WTC11 (cell line): ENCODE measurements around the gene SWT1. TPM values are rescaled to one million over a fixed set of nuclear protein-coding genes. Genes with fewer than 3 reads are reported as not detected.

ENCODE experiments used
- ATAC-seq: fragments of 200-7000 bp; cut with Tn5 transposase; 2 replicates; pipeline ENCODE4 v1.10.0; 2021; ENCODE audit warnings: mild to moderate bottlenecking, moderate library complexity
- CTCF ChIA-PET: fragments of 300-600 bp; sonication (Branson Sonifier 250); formaldehyde crosslinking; loops from one replicate; lab custom pipeline; 2021; ENCODE audit warnings: antibody characterized with exemption; lab: Charles Lee
- POLR2A ChIA-PET: fragments of 350-600 bp; sonication (Branson Sonifier 250); formaldehyde crosslinking; loops from one replicate; lab custom pipeline; 2021; ENCODE audit warnings: antibody characterized with exemption; lab: Charles Lee
- DNase-seq: peaks from one replicate; pipeline ENCODE4 v3.0.0; 2021; ENCODE audit warnings: low spot score
- H3K27ac Mint-ChIP-seq: 2 replicates; pipeline ENCODE4 v1.8.0; 2021; ENCODE audit warnings: mixed read lengths
- H3K27me3 Mint-ChIP-seq: 2 replicates; pipeline ENCODE4 v1.8.0; 2021; ENCODE audit warnings: low read depth, mild to moderate bottlenecking, moderate library complexity, mixed read lengths
- H3K36me3 Mint-ChIP-seq: 2 replicates; pipeline ENCODE4 v1.8.0; 2021; ENCODE audit warnings: mixed read lengths
- H3K4me1 Mint-ChIP-seq: 2 replicates; pipeline ENCODE4 v1.8.0; 2022; ENCODE audit warnings: mixed read lengths
- H3K4me3 Mint-ChIP-seq: 2 replicates; pipeline ENCODE4 v1.8.0; 2021; ENCODE audit warnings: mild to moderate bottlenecking, moderate library complexity, mixed read lengths
- H3K9me3 Mint-ChIP-seq: 2 replicates; pipeline ENCODE4 v1.8.0; 2021; ENCODE audit warnings: mixed read lengths
- ATF1 ChIP-seq: sonication (generic); formaldehyde crosslinking; IDR thresholded peaks from 2 replicates; pipeline ENCODE4 v1.8.1; 2023; ENCODE audit warnings: mild to moderate bottlenecking, moderate library complexity, missing genetic modification reagents
- ATF2 ChIP-seq: sonication (generic); formaldehyde crosslinking; IDR thresholded peaks from 2 replicates; pipeline ENCODE4 v1.8.1; 2022; ENCODE audit warnings: low read depth, missing genetic modification reagents, borderline replicate concordance
- CTCF ChIP-seq: fragments of 200-600 bp; IDR thresholded peaks from 2 replicates; pipeline ENCODE4 v1.8.0; 2022; ENCODE audit warnings: antibody characterized with exemption
- E2F1 ChIP-seq: sonication (generic); formaldehyde crosslinking; IDR thresholded peaks from 2 replicates; pipeline ENCODE4 v1.8.0; 2022; ENCODE audit warnings: mild to moderate bottlenecking, missing genetic modification reagents
- FOXP4 ChIP-seq: sonication (generic); formaldehyde crosslinking; IDR thresholded peaks from 2 replicates; pipeline ENCODE4 v1.8.0; 2022; ENCODE audit warnings: mild to moderate bottlenecking, missing genetic modification reagents
- JUN ChIP-seq: sonication (generic); formaldehyde crosslinking; IDR thresholded peaks from 2 replicates; pipeline ENCODE4 v1.8.0; 2023; ENCODE audit warnings: mild to moderate bottlenecking, missing genetic modification reagents
- NFATC4 ChIP-seq: fragments of 250-450 bp; sonication (Bioruptor Pico); IDR thresholded peaks from 2 replicates; pipeline ENCODE4 v1.9.0; 2021; ENCODE audit warnings: mild to moderate bottlenecking
- NR1H2 ChIP-seq: sonication (generic); formaldehyde crosslinking; IDR thresholded peaks from 2 replicates; pipeline ENCODE4 v1.9.0; 2021; ENCODE audit warnings: mild to moderate bottlenecking, moderate library complexity, missing genetic modification reagents
- RELA ChIP-seq: sonication (generic); formaldehyde crosslinking; IDR thresholded peaks from 2 replicates; pipeline ENCODE4 v1.8.1; 2022; ENCODE audit warnings: missing genetic modification reagents, mild to moderate bottlenecking, borderline replicate concordance
- SOX15 ChIP-seq: fragments of 250-450 bp; sonication (Bioruptor Pico); IDR thresholded peaks from 2 replicates; pipeline ENCODE4 v1.9.0; 2021; ENCODE audit warnings: mild to moderate bottlenecking
- TCF7 ChIP-seq: sonication (generic); formaldehyde crosslinking; IDR thresholded peaks from 2 replicates; pipeline ENCODE4 v1.8.0; 2022; ENCODE audit warnings: mild to moderate bottlenecking, low read depth, missing genetic modification reagents, moderate library complexity
- TEAD4 ChIP-seq: sonication (generic); formaldehyde crosslinking; IDR thresholded peaks from 2 replicates; pipeline ENCODE4 v1.8.0; 2022; ENCODE audit warnings: mild to moderate bottlenecking, missing genetic modification reagents
- ZNF121 ChIP-seq: sonication (generic); formaldehyde crosslinking; IDR thresholded peaks from 2 replicates; pipeline ENCODE4 v1.8.0; 2023; ENCODE audit warnings: missing genetic modification reagents
- ZNF232 ChIP-seq: sonication (generic); formaldehyde crosslinking; IDR thresholded peaks from 2 replicates; pipeline ENCODE4 v1.8.0; 2022; ENCODE audit warnings: mild to moderate bottlenecking, missing genetic modification reagents
- ZNF416 ChIP-seq: fragments of 250-450 bp; sonication (Bioruptor Pico); IDR thresholded peaks from 2 replicates; pipeline ENCODE4 v1.9.0; 2021; ENCODE audit warnings: mild to moderate bottlenecking, inconsistent platforms
- total RNA-seq: library from RNA; stranded (reverse); gene quantifications from 3 replicates; pipeline ENCODE4 v1.2.3, GENCODE V29; 2021
- TF ChIP-seq, protein P1 (sequence below): sonication (generic); formaldehyde crosslinking; IDR thresholded peaks from 2 replicates; pipeline ENCODE4 v1.8.0; 2023; ENCODE audit warnings: missing genetic modification reagents, mild to moderate bottlenecking, borderline replicate concordance
- TF ChIP-seq, protein P2 (sequence below): fragments of 250-450 bp; sonication (Bioruptor Pico); IDR thresholded peaks from 2 replicates; pipeline ENCODE4 v2.1.2; 2022; ENCODE audit warnings: mild to moderate bottlenecking, moderate library complexity
- TF ChIP-seq, protein P3 (sequence below): sonication (generic); formaldehyde crosslinking; IDR thresholded peaks from 2 replicates; pipeline ENCODE4 v1.8.1; 2022; ENCODE audit warnings: missing genetic modification reagents, borderline replicate concordance

The SWT1 gene
- total RNA-seq, 1 experiment from 2014 or later, result 5.8 TPM

- POLR2A ChIA-PET, result no interaction called here
- Mint-ChIP-seq H3K36me3 (no peaks in the 10 kb centered on the region), H3K27me3 (no peaks in the 10 kb centered on the region), H3K27ac (no peak overlapping the region), H3K9me3 (no peaks in the 10 kb centered on the region), H3K4me3 (no peak overlapping the region)
- CTCF ChIA-PET, result interaction anchor here (1.6 kb wide), 1 partner anchor 74 kb away, joined by 3 read pairs; no protein-coding TSS in a partner anchor
- DNase-seq, result no peak
- TF ChIP-seq, protein P1, sequence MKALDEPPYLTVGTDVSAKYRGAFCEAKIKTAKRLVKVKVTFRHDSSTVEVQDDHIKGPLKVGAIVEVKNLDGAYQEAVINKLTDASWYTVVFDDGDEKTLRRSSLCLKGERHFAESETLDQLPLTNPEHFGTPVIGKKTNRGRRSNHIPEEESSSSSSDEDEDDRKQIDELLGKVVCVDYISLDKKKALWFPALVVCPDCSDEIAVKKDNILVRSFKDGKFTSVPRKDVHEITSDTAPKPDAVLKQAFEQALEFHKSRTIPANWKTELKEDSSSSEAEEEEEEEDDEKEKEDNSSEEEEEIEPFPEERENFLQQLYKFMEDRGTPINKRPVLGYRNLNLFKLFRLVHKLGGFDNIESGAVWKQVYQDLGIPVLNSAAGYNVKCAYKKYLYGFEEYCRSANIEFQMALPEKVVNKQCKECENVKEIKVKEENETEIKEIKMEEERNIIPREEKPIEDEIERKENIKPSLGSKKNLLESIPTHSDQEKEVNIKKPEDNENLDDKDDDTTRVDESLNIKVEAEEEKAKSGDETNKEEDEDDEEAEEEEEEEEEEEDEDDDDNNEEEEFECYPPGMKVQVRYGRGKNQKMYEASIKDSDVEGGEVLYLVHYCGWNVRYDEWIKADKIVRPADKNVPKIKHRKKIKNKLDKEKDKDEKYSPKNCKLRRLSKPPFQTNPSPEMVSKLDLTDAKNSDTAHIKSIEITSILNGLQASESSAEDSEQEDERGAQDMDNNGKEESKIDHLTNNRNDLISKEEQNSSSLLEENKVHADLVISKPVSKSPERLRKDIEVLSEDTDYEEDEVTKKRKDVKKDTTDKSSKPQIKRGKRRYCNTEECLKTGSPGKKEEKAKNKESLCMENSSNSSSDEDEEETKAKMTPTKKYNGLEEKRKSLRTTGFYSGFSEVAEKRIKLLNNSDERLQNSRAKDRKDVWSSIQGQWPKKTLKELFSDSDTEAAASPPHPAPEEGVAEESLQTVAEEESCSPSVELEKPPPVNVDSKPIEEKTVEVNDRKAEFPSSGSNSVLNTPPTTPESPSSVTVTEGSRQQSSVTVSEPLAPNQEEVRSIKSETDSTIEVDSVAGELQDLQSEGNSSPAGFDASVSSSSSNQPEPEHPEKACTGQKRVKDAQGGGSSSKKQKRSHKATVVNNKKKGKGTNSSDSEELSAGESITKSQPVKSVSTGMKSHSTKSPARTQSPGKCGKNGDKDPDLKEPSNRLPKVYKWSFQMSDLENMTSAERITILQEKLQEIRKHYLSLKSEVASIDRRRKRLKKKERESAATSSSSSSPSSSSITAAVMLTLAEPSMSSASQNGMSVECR (CRISPR knock-in tag), result no peak
- no peak for TF ChIP-seq ATF1
- no peak for TF ChIP-seq CTCF
- TF ChIP-seq ZNF232 (CRISPR knock-in tag), result no peak
- no peak for TF ChIP-seq ZNF121
- TF ChIP-seq, all 79 proteins: peak for 0
- H3K4me1 Mint-ChIP-seq, result peaks cover 14% of the 10 kb centered on the region
- ATAC-seq, result no peak
Observed at GRCh38 chr1:185244015-185244747, 87.2 kb downstream of the SWT1 start.

- Mint-ChIP-seq H3K4me3 (no peak overlapping the region), H3K36me3 (no peaks in the 10 kb centered on the region), H3K27ac (no peak overlapping the region), H3K4me1 (peaks cover 27% of the 10 kb centered on the region), H3K27me3 (no peaks in the 10 kb centered on the region), H3K9me3 (no peaks in the 10 kb centered on the region)
- DNase-seq (no peak), ATAC-seq (no peak)
- ChIA-PET CTCF (no interaction called here), POLR2A (no interaction called here)
- TF ChIP-seq, protein P2, sequence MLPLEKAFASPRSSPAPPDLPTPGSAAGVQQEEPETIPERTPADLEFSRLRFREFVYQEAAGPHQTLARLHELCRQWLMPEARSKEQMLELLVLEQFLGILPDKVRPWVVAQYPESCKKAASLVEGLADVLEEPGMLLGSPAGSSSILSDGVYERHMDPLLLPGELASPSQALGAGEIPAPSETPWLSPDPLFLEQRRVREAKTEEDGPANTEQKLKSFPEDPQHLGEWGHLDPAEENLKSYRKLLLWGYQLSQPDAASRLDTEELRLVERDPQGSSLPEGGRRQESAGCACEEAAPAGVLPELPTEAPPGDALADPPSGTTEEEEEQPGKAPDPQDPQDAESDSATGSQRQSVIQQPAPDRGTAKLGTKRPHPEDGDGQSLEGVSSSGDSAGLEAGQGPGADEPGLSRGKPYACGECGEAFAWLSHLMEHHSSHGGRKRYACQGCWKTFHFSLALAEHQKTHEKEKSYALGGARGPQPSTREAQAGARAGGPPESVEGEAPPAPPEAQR, result no peak
- TF ChIP-seq FOXP4 (CRISPR knock-in tag) (no peak), ATF2 (CRISPR knock-in tag) (no peak), E2F1 (CRISPR knock-in tag) (no peak), NFATC4 (no peak), ZNF416 (CRISPR knock-in tag) (no peak), JUN (CRISPR knock-in tag) (no peak), SOX15 (CRISPR knock-in tag) (no peak), ATF1 (no peak), RELA (CRISPR knock-in tag) (no peak), TCF7 (CRISPR knock-in tag) (no peak), NR1H2 (CRISPR knock-in tag) (no peak), CTCF (no peak), TEAD4 (CRISPR knock-in tag) (no peak)
- TF ChIP-seq, protein P3, sequence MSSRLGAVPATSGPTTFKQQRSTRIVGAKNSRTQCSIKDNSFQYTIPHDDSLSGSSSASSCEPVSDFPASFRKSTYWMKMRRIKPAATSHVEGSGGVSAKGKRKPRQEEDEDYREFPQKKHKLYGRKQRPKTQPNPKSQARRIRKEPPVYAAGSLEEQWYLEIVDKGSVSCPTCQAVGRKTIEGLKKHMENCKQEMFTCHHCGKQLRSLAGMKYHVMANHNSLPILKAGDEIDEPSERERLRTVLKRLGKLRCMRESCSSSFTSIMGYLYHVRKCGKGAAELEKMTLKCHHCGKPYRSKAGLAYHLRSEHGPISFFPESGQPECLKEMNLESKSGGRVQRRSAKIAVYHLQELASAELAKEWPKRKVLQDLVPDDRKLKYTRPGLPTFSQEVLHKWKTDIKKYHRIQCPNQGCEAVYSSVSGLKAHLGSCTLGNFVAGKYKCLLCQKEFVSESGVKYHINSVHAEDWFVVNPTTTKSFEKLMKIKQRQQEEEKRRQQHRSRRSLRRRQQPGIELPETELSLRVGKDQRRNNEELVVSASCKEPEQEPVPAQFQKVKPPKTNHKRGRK (CRISPR knock-in tag), result no peak
Observed at GRCh38 chr1:185245466-185245865, 88.5 kb downstream of the SWT1 start.
